IMR-90 (cell line): ENCODE data around the gene SERPINA12.

ENCODE experiments used
- CHD1 ChIP-seq: IDR thresholded peaks from 2 replicates; pipeline ENCODE4 v1.6.1; 2012; ENCODE audit warnings: low read depth, low read length, improper control_type of control experiment
- RAD21 ChIP-seq: IDR thresholded peaks from 2 replicates; pipeline ENCODE4 v1.6.1; 2012; ENCODE audit warnings: low read length, improper control_type of control experiment

GRCh38 chr14:94464290-94464689 lies 45.0 kb downstream of the SERPINA12 start:
- TF ChIP-seq RAD21 (no peak), CHD1 (no peak)
